Adrenal gland (tissue), 5 donors: ENCODE data around the gene ZFP92.

Experiments
- CTCF ChIP-seq, 6 experiments: fragments of 450-650 bp in 4 of 6; fragments of 200-600 bp in 2 of 6; sonication (generic) in 1 of 6; IDR thresholded peaks; 1 replicate in 5 of 6; 2 replicates in 1 of 6; pipeline versions ENCODE4 v1.5.1 to v1.8.0; 2016 to 2021; ENCODE audit warnings: antibody characterized with exemption in 6 of 6, mild to moderate bottlenecking in 2 of 6, moderate library complexity in 1 of 6
- POLR2A ChIP-seq, 2 donors: fragments of 450-650 bp; IDR thresholded peaks; one replicate each; pipeline ENCODE4 v1.6.1; 2017; ENCODE audit warnings: antibody characterized with exemption in 2 of 2, mild to moderate bottlenecking in 2 of 2, moderate library complexity in 1 of 2
- donor health status: DM: no; HTN: no; CAD: no.

GRCh38 chrX:153401133-153401764 is 10.0 kb upstream of the ZFP92 start, which contains the start of gene PNMA6E:
- TF ChIP-seq CTCF (IDR thresholded peaks at IDR 0.05) (no peak), POLR2A (IDR thresholded peaks at IDR 0.05) (no peak)
